ENCODE results near the gene DLGAP1.

DNA sequence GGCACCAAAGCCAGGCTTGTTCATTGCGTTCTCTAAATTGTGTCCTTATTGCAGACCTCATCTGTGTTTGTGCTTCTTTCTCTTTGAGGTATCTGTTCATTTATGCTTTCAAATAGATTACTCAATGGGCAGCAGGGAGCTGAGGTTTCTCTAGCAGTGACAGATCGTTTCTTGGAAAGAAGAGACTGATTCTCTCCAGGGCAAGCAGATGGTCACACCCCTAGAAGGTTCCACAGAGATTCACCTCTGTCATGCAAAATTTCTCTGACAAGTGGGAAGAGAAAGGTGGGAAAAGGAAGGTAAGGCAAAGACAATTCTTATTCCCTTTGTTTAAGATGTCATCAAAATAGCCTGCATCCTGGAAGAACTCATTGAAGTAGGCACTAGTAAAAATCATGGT is 14.0 kb downstream of the DLGAP1 start:
- no peak for TF ChIP-seq CTCF (IDR thresholded peaks at IDR 0.05)
- no peak for TF ChIP-seq EZH2 (IDR thresholded peaks at IDR 0.05; ENCODE audit: borderline replicate concordance, insufficient read depth, low read depth, low read length, poor library complexity, severe bottlenecking)
